Type B pancreatic cell (in vitro differentiated cells): ENCODE results near the gene SFN. TPM values are rescaled to one million over a fixed set of nuclear protein-coding genes. Genes with fewer than 3 reads are reported as not detected.

Experiments
- DNase-seq: peaks from one replicate; pipeline ENCODE4 v3.0.0; 2021; ENCODE audit warnings: mixed read lengths; ENCODE audit not compliant: unreplicated experiment; ENCODE audit errors: extremely low spot score
- H3K27ac Mint-ChIP-seq: 2 replicates; pipeline ENCODE4 v1.8.0; 2021; ENCODE audit warnings: mild to moderate bottlenecking, mixed read lengths
- H3K27me3 Mint-ChIP-seq: 2 replicates; pipeline ENCODE4 v1.8.0; 2021; ENCODE audit warnings: mixed read lengths
- H3K36me3 Mint-ChIP-seq: 2 replicates; pipeline ENCODE4 v1.8.0; 2021; ENCODE audit warnings: mixed read lengths
- H3K4me1 Mint-ChIP-seq: one replicate; pipeline ENCODE4 v1.8.0; 2021; ENCODE audit warnings: mixed read lengths; ENCODE audit not compliant: unreplicated experiment
- H3K4me3 Mint-ChIP-seq: 2 replicates; pipeline ENCODE4 v1.8.0; 2021; ENCODE audit warnings: mild to moderate bottlenecking, mixed read lengths
- H3K9me3 Mint-ChIP-seq: 2 replicates; pipeline ENCODE4 v1.8.0; 2021; ENCODE audit warnings: mixed read lengths
- long read RNA-seq: library from polyadenylated mRNA; unstranded; transcript quantifications from one replicate; pipeline ENCODE4 v2.0.0, GENCODE V29; 2020
- total RNA-seq: library from RNA; stranded (reverse); gene quantifications from 2 replicates; pipeline ENCODE4 v1.2.1, GENCODE V29; 2021; ENCODE audit warnings: low replicate concordance
- TF ChIP-seq, protein P1 (sequence below): fragments of 200-600 bp; sonication (generic); conservative IDR thresholded peaks from 2 replicates; pipeline ENCODE4 v1.5.0; 2021; ENCODE audit warnings: antibody characterized with exemption, mild to moderate bottlenecking

Gene SFN
- total RNA-seq = 27.7 and 86.8 TPM in 2 replicates
- long read RNA-seq, partial matches to known transcripts = 0 of 3 reads
- long read RNA-seq, other reads (novel, unspliced or antisense) = 0 of 3 reads

DNA sequence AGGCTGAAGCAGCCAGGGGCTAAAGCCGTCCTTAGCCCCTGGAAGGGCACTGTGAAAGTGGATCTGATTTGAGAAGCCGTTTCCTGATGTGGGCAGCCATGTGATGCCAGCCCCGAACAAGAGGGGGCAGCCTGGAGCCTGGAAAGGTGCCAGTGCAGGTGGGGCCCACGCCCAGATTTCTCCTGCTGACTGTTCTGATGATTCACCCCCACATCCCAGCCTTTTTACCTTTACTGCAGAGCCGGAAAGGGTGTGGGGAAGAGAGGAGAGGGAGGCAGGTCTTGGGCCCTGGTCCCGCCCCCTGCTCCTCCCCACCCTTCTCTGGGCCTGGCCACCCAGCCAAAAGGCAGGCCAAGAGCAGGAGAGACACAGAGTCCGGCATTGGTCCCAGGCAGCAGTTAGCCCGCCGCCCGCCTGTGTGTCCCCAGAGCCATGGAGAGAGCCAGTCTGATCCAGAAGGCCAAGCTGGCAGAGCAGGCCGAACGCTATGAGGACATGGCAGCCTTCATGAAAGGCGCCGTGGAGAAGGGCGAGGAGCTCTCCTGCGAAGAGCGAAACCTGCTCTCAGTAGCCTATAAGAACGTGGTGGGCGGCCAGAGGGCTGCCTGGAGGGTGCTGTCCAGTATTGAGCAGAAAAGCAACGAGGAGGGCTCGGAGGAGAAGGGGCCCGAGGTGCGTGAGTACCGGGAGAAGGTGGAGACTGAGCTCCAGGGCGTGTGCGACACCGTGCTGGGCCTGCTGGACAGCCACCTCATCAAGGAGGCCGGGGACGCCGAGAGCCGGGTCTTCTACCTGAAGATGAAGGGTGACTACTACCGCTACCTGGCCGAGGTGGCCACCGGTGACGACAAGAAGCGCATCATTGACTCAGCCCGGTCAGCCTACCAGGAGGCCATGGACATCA lies at the start of gene SFN:
Gene SFN (plus strand): TSS at position 369 of the 904 bp plus-strand sequence. CDS start 64 bp downstream, at position 433.
- TF ChIP-seq, protein P1, sequence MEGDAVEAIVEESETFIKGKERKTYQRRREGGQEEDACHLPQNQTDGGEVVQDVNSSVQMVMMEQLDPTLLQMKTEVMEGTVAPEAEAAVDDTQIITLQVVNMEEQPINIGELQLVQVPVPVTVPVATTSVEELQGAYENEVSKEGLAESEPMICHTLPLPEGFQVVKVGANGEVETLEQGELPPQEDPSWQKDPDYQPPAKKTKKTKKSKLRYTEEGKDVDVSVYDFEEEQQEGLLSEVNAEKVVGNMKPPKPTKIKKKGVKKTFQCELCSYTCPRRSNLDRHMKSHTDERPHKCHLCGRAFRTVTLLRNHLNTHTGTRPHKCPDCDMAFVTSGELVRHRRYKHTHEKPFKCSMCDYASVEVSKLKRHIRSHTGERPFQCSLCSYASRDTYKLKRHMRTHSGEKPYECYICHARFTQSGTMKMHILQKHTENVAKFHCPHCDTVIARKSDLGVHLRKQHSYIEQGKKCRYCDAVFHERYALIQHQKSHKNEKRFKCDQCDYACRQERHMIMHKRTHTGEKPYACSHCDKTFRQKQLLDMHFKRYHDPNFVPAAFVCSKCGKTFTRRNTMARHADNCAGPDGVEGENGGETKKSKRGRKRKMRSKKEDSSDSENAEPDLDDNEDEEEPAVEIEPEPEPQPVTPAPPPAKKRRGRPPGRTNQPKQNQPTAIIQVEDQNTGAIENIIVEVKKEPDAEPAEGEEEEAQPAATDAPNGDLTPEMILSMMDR = peak; percentile 52
- Mint-ChIP-seq H3K36me3 (no peaks in the 10 kb centered on the region), H3K9me3 (no peaks in the 10 kb centered on the region), H3K4me3 (peak within 1 kb of the TSS; percentile 92), H3K27ac (peak within 1 kb of the TSS; percentile 96), H3K27me3 (no peaks in the 10 kb centered on the region), H3K4me1 (peaks cover 19% of the 10 kb centered on the region)
- peak; percentile 74 for DNase-seq

DNA sequence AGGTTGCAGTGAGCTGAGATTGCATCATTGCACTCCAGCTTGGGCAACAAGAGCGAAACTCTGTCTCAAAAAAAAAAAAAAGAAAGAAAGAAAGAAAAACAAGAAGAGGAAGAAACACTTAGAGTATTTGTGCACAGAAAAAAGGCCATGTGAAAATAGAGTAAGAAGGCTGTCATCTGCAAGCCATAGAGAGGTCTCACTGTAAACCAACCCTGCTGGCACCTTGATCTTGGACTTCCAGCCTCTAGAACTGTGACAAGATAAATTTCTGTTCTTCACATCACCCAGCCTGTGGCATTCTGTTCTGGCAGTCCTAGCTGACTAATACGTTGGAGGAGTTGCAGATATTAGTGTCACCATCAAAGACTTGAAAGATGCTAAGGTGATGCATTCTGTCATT lies 48.6 kb upstream of the SFN start:
- DNase-seq = no peak
- no peaks in the 10 kb centered on the region for H3K27me3 Mint-ChIP-seq
- H3K4me3 Mint-ChIP-seq = no peak overlapping the region
- no peaks in the 10 kb centered on the region for H3K36me3 Mint-ChIP-seq
- no peaks in the 10 kb centered on the region for H3K4me1 Mint-ChIP-seq
- no peak overlapping the region for H3K27ac Mint-ChIP-seq
- TF ChIP-seq, protein P1 = no peak
- H3K9me3 Mint-ChIP-seq = no peaks in the 10 kb centered on the region

DNA sequence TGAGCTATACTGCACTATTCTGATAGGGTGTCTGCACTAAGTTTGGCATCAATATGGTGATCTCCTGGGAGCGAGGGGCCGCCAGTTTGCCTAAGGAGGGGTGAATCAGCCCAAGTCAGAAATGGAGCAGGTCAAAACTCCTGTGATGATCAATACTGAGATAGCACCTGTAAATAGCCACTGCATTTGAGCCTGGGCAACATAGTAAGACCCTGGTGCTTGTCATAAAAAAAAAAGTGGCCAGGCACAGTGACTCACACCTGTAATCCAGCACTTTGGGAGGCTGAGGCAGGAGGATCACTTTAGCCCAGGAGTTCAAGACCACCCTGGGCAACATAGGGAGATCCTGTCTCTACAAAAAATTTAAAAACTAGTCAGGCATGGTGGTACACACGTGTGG lies 48.1 kb upstream of the SFN start:
- Mint-ChIP-seq H3K4me3 (no peak overlapping the region), H3K27ac (no peak overlapping the region), H3K9me3 (no peaks in the 10 kb centered on the region), H3K27me3 (no peaks in the 10 kb centered on the region), H3K36me3 (no peaks in the 10 kb centered on the region), H3K4me1 (no peaks in the 10 kb centered on the region)
- no peak for DNase-seq
- TF ChIP-seq, protein P1 = no peak

DNA sequence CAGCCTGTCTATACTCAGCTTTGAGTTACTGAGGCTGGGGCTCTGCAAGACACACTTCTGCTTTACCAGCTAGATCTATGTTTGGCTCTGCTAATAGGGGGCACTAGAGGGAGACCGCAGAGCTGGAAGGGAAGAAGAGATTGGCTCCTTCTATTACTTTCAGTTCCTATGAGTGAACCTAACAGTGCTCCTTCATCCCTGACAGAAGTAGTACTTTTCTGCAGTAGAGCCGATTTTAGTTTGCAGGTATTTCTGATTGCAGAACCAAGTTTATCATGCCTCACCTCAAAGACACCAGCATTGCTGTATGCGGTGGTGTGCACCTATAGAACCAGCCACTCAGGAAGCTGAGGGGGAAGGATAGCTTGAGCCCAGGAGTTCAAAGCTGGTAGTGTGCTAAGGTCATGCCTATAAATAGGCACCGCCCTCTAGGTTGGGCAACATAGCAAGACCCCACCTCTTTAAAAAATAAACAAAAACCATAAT lies 42.1 kb upstream of the SFN start:
- Mint-ChIP-seq H3K36me3 (no peaks in the 10 kb centered on the region), H3K4me3 (no peak overlapping the region), H3K4me1 (no peaks in the 10 kb centered on the region), H3K9me3 (peaks cover 5% of the 10 kb centered on the region), H3K27ac (no peak overlapping the region), H3K27me3 (no peaks in the 10 kb centered on the region)
- TF ChIP-seq, protein P1 = no peak
- DNase-seq = no peak

DNA sequence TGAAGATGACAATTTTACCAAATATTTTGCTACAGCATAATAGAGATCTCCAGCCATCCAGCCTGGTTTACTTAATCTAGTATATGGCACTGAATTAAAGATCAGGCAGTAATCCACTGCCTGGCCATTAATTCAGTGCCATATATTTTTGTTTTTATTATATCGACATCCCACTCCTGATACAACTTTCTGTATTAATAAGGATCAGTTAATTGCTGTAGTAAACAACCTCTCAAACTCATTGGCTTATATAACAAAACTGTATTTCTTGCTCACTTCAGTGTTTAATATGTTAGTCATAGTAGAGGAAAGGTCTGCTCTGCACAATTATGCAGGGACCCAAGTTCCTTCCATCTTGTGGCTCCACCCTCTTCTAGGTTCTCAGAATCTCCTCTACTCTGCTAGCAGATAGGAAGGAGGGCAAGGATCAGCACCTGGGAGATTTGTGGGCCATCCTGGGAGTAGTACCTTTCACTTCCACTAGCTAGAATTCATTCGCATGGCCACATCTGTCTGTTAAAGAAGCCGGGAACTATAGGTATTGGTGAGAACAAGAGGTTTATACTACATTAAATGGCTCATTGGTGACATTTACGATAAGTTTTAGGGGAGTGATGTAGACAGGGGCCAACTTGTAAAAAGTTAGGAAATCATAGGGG lies 40.1 kb upstream of the SFN start:
- Mint-ChIP-seq H3K4me1 (peaks cover 6% of the 10 kb centered on the region), H3K4me3 (no peak overlapping the region), H3K36me3 (no peaks in the 10 kb centered on the region), H3K27me3 (no peaks in the 10 kb centered on the region), H3K9me3 (peaks cover 5% of the 10 kb centered on the region), H3K27ac (peak overlapping the region; percentile 49)
- no peak for DNase-seq
- TF ChIP-seq, protein P1 = no peak
